A549 (cell line): ENCODE results near the gene ALG3.

Source experiments
- EP300 ChIP-seq, 2 experiments: fragments of >200 bp; sonication (Bioruptor Twin); formaldehyde crosslinking; IDR thresholded peaks; 2 replicates in 1 of 2; 3 replicates in 1 of 2; pipeline ENCODE4 v1.6.1; 2016 to 2017
- GATA3 ChIP-seq: IDR thresholded peaks from 2 replicates; pipeline ENCODE4 v1.6.1; 2012; ENCODE audit warnings: borderline replicate concordance
- HDAC2 ChIP-seq: fragments of 200-600 bp; sonication (generic); IDR thresholded peaks from 2 replicates; pipeline ENCODE4 v1.6.1; 2016
- JUN ChIP-seq, 2 experiments: fragments of >200 bp; sonication (Bioruptor Twin); formaldehyde crosslinking; IDR thresholded peaks; 2 replicates in 1 of 2; 3 replicates in 1 of 2; pipeline ENCODE4 v1.6.1; 2016 to 2017
- JUNB ChIP-seq: fragments of >200 bp; sonication (Bioruptor Twin); formaldehyde crosslinking; IDR thresholded peaks from 2 replicates; pipeline ENCODE4 v1.6.1; 2016
- KDM5A ChIP-seq: fragments of 200-600 bp; sonication (generic); IDR thresholded peaks from 2 replicates; pipeline ENCODE4 v1.6.1; 2016; ENCODE audit warnings: antibody characterized with exemption, mild to moderate bottlenecking
- PHF8 ChIP-seq: fragments of 200-600 bp; sonication (generic); IDR thresholded peaks from 2 replicates; pipeline ENCODE4 v1.6.1; 2016; ENCODE audit warnings: low read depth, mild to moderate bottlenecking, antibody characterized with exemption, moderate library complexity, borderline replicate concordance
- POLR2A ChIP-seq: IDR thresholded peaks from 2 replicates; pipeline ENCODE4 v1.6.1; 2012; ENCODE audit warnings: mild to moderate bottlenecking, low read length
- RAD21 ChIP-seq, 2 experiments: fragments of >200 bp in 1 of 2; sonication (Bioruptor Twin) in 1 of 2; formaldehyde crosslinking in 1 of 2; IDR thresholded peaks in 1 of 2; conservative IDR thresholded peaks in 1 of 2; 2 replicates in 1 of 2; 3 replicates in 1 of 2; pipeline ENCODE4 v1.6.1; 2012 to 2018; ENCODE audit warnings: inconsistent platforms in 1 of 2
- RFX5 ChIP-seq: fragments of 450-650 bp; IDR thresholded peaks from 2 replicates; pipeline ENCODE4 v1.7.1; 2014; ENCODE audit warnings: antibody characterized with exemption, mild to moderate bottlenecking, moderate library complexity
- SMC3 ChIP-seq: fragments of >200 bp; sonication (Bioruptor Twin); formaldehyde crosslinking; IDR thresholded peaks from 3 replicates; pipeline ENCODE4 v1.6.1; 2018; ENCODE audit warnings: inconsistent platforms
- TF ChIP-seq, protein P1 (sequence below): fragments of 200-600 bp; sonication (generic); IDR thresholded peaks from 2 replicates; pipeline ENCODE4 v1.6.1; 2016; ENCODE audit warnings: antibody characterized with exemption, mild to moderate bottlenecking, moderate library complexity
- TF ChIP-seq, protein P2 (sequence below): fragments of >200 bp; sonication (Bioruptor Twin); formaldehyde crosslinking; IDR thresholded peaks from 3 replicates; pipeline ENCODE4 v1.5.1; 2016
- TF ChIP-seq, protein P3 (sequence below): IDR thresholded peaks from 2 replicates; pipeline ENCODE4 v1.6.1; 2012

DNA sequence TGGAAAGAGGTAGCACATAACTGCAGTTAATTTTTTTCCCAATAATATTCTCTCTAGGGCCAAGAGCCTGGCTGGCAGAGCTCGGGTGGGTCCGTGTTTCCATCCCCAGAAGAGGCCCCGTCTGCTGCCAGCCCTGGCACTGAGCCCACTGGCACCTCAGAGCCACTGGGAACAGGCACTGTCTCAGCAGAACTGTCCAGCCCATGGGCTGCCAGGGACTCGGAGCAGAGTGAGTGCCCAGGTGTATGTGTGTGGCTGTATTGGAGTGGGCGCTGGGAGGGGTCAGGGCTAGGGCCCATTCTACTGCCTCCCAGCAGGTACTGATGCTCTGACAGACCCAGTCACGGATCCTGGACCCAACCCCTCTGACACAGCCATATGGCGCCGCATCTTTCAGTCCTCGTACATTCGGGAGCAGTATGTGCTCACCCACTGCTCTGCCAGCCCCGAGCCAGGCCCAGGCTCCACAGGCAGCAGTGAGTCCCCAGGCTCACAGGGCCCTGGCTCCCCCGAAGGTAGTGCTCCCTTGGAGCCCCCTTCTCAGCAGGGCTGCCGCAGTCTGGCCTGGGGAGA, 10.4 kb downstream of the ALG3 start:
- TF ChIP-seq, protein P1, sequence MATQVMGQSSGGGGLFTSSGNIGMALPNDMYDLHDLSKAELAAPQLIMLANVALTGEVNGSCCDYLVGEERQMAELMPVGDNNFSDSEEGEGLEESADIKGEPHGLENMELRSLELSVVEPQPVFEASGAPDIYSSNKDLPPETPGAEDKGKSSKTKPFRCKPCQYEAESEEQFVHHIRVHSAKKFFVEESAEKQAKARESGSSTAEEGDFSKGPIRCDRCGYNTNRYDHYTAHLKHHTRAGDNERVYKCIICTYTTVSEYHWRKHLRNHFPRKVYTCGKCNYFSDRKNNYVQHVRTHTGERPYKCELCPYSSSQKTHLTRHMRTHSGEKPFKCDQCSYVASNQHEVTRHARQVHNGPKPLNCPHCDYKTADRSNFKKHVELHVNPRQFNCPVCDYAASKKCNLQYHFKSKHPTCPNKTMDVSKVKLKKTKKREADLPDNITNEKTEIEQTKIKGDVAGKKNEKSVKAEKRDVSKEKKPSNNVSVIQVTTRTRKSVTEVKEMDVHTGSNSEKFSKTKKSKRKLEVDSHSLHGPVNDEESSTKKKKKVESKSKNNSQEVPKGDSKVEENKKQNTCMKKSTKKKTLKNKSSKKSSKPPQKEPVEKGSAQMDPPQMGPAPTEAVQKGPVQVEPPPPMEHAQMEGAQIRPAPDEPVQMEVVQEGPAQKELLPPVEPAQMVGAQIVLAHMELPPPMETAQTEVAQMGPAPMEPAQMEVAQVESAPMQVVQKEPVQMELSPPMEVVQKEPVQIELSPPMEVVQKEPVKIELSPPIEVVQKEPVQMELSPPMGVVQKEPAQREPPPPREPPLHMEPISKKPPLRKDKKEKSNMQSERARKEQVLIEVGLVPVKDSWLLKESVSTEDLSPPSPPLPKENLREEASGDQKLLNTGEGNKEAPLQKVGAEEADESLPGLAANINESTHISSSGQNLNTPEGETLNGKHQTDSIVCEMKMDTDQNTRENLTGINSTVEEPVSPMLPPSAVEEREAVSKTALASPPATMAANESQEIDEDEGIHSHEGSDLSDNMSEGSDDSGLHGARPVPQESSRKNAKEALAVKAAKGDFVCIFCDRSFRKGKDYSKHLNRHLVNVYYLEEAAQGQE: no peak
- TF ChIP-seq SMC3 (no peak), KDM5A (no peak), POLR2A (no peak), RFX5 (no peak), HDAC2 (no peak), EP300 (IDR thresholded peaks at IDR 0.05) (no peak), JUNB (no peak), JUN (IDR thresholded peaks at IDR 0.05) (no peak), GATA3 (no peak), PHF8 (no peak), RAD21 (conservative IDR thresholded peaks at IDR 0.05 in 1 of 2, IDR thresholded peaks at IDR 0.05 in 1 of 2) (no peak)
- TF ChIP-seq, protein P2, sequence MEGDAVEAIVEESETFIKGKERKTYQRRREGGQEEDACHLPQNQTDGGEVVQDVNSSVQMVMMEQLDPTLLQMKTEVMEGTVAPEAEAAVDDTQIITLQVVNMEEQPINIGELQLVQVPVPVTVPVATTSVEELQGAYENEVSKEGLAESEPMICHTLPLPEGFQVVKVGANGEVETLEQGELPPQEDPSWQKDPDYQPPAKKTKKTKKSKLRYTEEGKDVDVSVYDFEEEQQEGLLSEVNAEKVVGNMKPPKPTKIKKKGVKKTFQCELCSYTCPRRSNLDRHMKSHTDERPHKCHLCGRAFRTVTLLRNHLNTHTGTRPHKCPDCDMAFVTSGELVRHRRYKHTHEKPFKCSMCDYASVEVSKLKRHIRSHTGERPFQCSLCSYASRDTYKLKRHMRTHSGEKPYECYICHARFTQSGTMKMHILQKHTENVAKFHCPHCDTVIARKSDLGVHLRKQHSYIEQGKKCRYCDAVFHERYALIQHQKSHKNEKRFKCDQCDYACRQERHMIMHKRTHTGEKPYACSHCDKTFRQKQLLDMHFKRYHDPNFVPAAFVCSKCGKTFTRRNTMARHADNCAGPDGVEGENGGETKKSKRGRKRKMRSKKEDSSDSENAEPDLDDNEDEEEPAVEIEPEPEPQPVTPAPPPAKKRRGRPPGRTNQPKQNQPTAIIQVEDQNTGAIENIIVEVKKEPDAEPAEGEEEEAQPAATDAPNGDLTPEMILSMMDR: no peak
- TF ChIP-seq, protein P3, sequence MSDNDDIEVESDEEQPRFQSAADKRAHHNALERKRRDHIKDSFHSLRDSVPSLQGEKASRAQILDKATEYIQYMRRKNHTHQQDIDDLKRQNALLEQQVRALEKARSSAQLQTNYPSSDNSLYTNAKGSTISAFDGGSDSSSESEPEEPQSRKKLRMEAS: no peak
